ENCODE measurements around the gene OSGEP. TPM values are rescaled to one million over a fixed set of nuclear protein-coding genes. Genes with fewer than 3 reads are reported as not detected.

OSGEP gene
- total and polyA plus RNA-seq, 2 of the 13 experiments (the other 11 are each of a cell fraction or from before 2014, with no cell fraction given) = 39.7 to 41.1 TPM

- peak; percentile 41; the same call in 1 of the 2 replicates for TF ChIP-seq HOXA3 (CRISPR knock-in tag; IDR thresholded peaks at IDR 0.05)
- no peak for TF ChIP-seq AGO2 (optimal IDR thresholded peaks at IDR 0.05; ENCODE audit: low read depth, low read length)
- no peak for TF ChIP-seq MTA3 (CRISPR knock-in tag; IDR thresholded peaks at IDR 0.05)
- TF ChIP-seq POLR2G (IDR thresholded peaks at IDR 0.05; ENCODE audit: low read depth, low read length) = 0 out of 2 replicates have a peak, but pooled peaks have one; percentile 27
- peak; percentile 92 for TF ChIP-seq HNF4A (CRISPR knock-in tag; IDR thresholded peaks at IDR 0.05)
- 0 out of 2 replicates have a peak, but pooled peaks have one; percentile 48 for TF ChIP-seq YEATS4 (CRISPR knock-in tag; IDR thresholded peaks at IDR 0.05; ENCODE audit: borderline replicate concordance)
- TF ChIP-seq ZNF264 (CRISPR knock-in tag; IDR thresholded peaks at IDR 0.05) = 0 out of 2 replicates have a peak, but pooled peaks have one; percentile 25
- TF ChIP-seq ZNF549 (CRISPR knock-in tag; IDR thresholded peaks at IDR 0.05) = no peak
- no peak for TF ChIP-seq PAWR (CRISPR knock-in tag; IDR thresholded peaks at IDR 0.05; ENCODE audit: borderline replicate concordance)
- no peak for TF ChIP-seq ZFP37 (CRISPR knock-in tag; IDR thresholded peaks at IDR 0.05; ENCODE audit: borderline replicate concordance)
- no peak for TF ChIP-seq ZNF569 (CRISPR knock-in tag; IDR thresholded peaks at IDR 0.05; ENCODE audit: borderline replicate concordance)
- peak; percentile 29; the same call in 1 of the 2 replicates for TF ChIP-seq SAP130 (CRISPR knock-in tag; IDR thresholded peaks at IDR 0.05; ENCODE audit: low read depth)
- TF ChIP-seq ATF3 (CRISPR knock-in tag; IDR thresholded peaks at IDR 0.05) = no peak
- no peak for TF ChIP-seq CREB1 (IDR thresholded peaks at IDR 0.05)
- 0 out of 2 replicates have a peak, but pooled peaks have one; percentile 25 for TF ChIP-seq CREB1 (CRISPR knock-in tag; IDR thresholded peaks at IDR 0.05)
- TF ChIP-seq ZBTB42 (CRISPR knock-in tag; IDR thresholded peaks at IDR 0.05) = no peak
- 0 out of 2 replicates have a peak, but pooled peaks have one; percentile 11 for TF ChIP-seq PITX1 (CRISPR knock-in tag; IDR thresholded peaks at IDR 0.05)
- peak in 1 of 2 experiments; percentile 31; a peak in 1 of 4 replicates for TF ChIP-seq POLR2A (IDR thresholded peaks at IDR 0.05; ENCODE audit: insufficient read depth in 1 of 2, low read depth in 2 of 2, low read length in 2 of 2)
- TF ChIP-seq TCF7 (IDR thresholded peaks at IDR 0.05; ENCODE audit: low read depth) = peak; percentile 7; the same call in 1 of the 2 replicates
- peak; percentile 62 for TF ChIP-seq ASH2L (IDR thresholded peaks at IDR 0.05; ENCODE audit: insufficient read length, low read depth, low read length)
- no peak for TF ChIP-seq SETDB1 (CRISPR knock-in tag; IDR thresholded peaks at IDR 0.05; ENCODE audit: borderline replicate concordance)
- no peak for TF ChIP-seq HOXA7 (CRISPR knock-in tag; IDR thresholded peaks at IDR 0.05)
- no peak for TF ChIP-seq ZBTB46 (CRISPR knock-in tag; IDR thresholded peaks at IDR 0.05; ENCODE audit: borderline replicate concordance)
- no peak for TF ChIP-seq IRF9 (CRISPR knock-in tag; IDR thresholded peaks at IDR 0.05; ENCODE audit: borderline replicate concordance)
- no peak for TF ChIP-seq GATAD1 (CRISPR knock-in tag; IDR thresholded peaks at IDR 0.05)
- TF ChIP-seq MED1 (CRISPR knock-in tag; IDR thresholded peaks at IDR 0.05) = 0 out of 2 replicates have a peak, but pooled peaks have one; percentile 26
- TF ChIP-seq ZNF33A (CRISPR knock-in tag; IDR thresholded peaks at IDR 0.05; ENCODE audit: borderline replicate concordance) = no peak
- TF ChIP-seq MIER3 (CRISPR knock-in tag; IDR thresholded peaks at IDR 0.05; ENCODE audit: borderline replicate concordance) = no peak
- TF ChIP-seq ZIK1 (CRISPR knock-in tag; IDR thresholded peaks at IDR 0.05; ENCODE audit: borderline replicate concordance, low read depth) = no peak
- TF ChIP-seq ARHGAP35 (CRISPR knock-in tag; IDR thresholded peaks at IDR 0.05; ENCODE audit: borderline replicate concordance) = no peak
Measured at GRCh38 chr14:20418501-20418909, 36.1 kb downstream of the OSGEP start (continued).
